Coronary artery (tissue), 2 donors: ENCODE measurements around the gene GBP1.

Experiments used
- DNase-seq: peaks from one replicate; pipeline ENCODE4 v3.0.0-alpha.2; 2017; ENCODE audit warnings: low spot score
- H3K27ac ChIP-seq, 2 donors: fragments of 200-600 bp; sonication (generic); one replicate each; pipeline ENCODE4 v1.5.1; 2016 to 2019
- H3K4me3 ChIP-seq: fragments of 200-600 bp; sonication (generic); 2 replicates; pipeline ENCODE4 v1.5.1; 2016; ENCODE audit warnings: mild to moderate bottlenecking, moderate library complexity
- CTCF ChIP-seq: fragments of 200-600 bp; sonication (generic); IDR thresholded peaks from one replicate; pipeline ENCODE4 v1.5.1; 2019; ENCODE audit warnings: antibody characterized with exemption

Gene GBP1

GRCh38 chr1:89065079-89065868 is at the start of gene GBP1:
GBP1 (minus strand) TSS chr1:89065208; CDS start chr1:89063234, 1,974 bp downstream.
- no peak for TF ChIP-seq CTCF
- DNase-seq, result no peak
- peak within 1 kb of the TSS; percentile 88 for H3K27ac ChIP-seq
- peak within 1 kb of the TSS; percentile 78 for H3K4me3 ChIP-seq

GRCh38 chr1:89114662-89115061 is 49.7 kb upstream of the GBP1 start:
- Histone ChIP-seq H3K27ac (no peak overlapping the region), H3K4me3 (no peak overlapping the region)
- TF ChIP-seq CTCF, result no peak
- no peak for DNase-seq

GRCh38 chr1:89112871-89113613 is 48.0 kb upstream of the GBP1 start:
- no peak for DNase-seq
- TF ChIP-seq CTCF, result no peak
- Histone ChIP-seq H3K4me3 (no peak overlapping the region), H3K27ac (no peak overlapping the region)

GRCh38 chr1:89104687-89105086 is 39.7 kb upstream of the GBP1 start:
- DNase-seq, result no peak
- no peak for TF ChIP-seq CTCF
- no peak overlapping the region for H3K4me3 ChIP-seq
- no peak overlapping the region for H3K27ac ChIP-seq

- no peak for TF ChIP-seq CTCF
- no peak for DNase-seq
These were observed 39.1 kb upstream of the GBP1 start for GRCh38 chr1:89104147-89104546.

GRCh38 chr1:89102021-89102420 is 37.0 kb upstream of the GBP1 start:
- Histone ChIP-seq H3K4me3 (no peak overlapping the region), H3K27ac (no peak overlapping the region)
- no peak for TF ChIP-seq CTCF
- DNase-seq, result no peak

More at GRCh38 chr1:89104147-89104546, 39.1 kb upstream of the GBP1 start:
- H3K27ac ChIP-seq, result no peak overlapping the region
- no peak overlapping the region for H3K4me3 ChIP-seq
